Stimulated activated CD4-positive, alpha-beta T cell treated with anti-CD3 and anti-CD28 coated beads, TNF-alpha, amount 100 ng/mL, for 24 hours (primary cell): ENCODE data around the gene SRMS.
A peak's percentile ranks its signal among the peaks of the same experiment; 100 is the strongest.
"Not testable (repeated sequence)": the region's sequence is repeated elsewhere in the genome, so short reads cannot be mapped to it uniquely, and the experiment has no call there.

Source experiments
- DNase-seq, 3 experiments: peaks; one replicate each; pipeline ENCODE4 v3.0.0-alpha.2; 2020; ENCODE audit warnings: low read depth in 3 of 3

Gene SRMS

GRCh38 chr20:63522091-63522868 lies 25.3 kb downstream of the SRMS start:
- DNase-seq = no peak

GRCh38 chr20:63521602-63522001 lies 25.9 kb downstream of the SRMS start:
- DNase-seq = no peak

GRCh38 chr20:63520934-63521601 lies 26.5 kb downstream of the SRMS start:
- DNase-seq = peak; percentile 41 to 63 (median 44)

GRCh38 chr20:63520504-63520933 lies 27.0 kb downstream of the SRMS start, which contains the start of gene PPDPF:
TSS of gene PPDPF (plus strand) at chr20:63520765. CDS start at chr20:63521309, 544 bp downstream.
- DNase-seq = peak; percentile 66 to 76 (median 74)

GRCh38 chr20:63519668-63520503 lies 27.7 kb downstream of the SRMS start:
- peak in 2 of 3 experiments; percentile 31 to 68 for DNase-seq

- DNase-seq = no peak
These were observed 28.4 kb downstream of the SRMS start for GRCh38 chr20:63518946-63519667.

GRCh38 chr20:63518351-63518861 lies 29.1 kb downstream of the SRMS start:
- DNase-seq = no peak

GRCh38 chr20:63517376-63518309 lies 29.9 kb downstream of the SRMS start:
- no peak for DNase-seq

- not testable (repeated sequence) for DNase-seq
These were observed 33.0 kb downstream of the SRMS start for GRCh38 chr20:63514520-63514919.

- no peak for DNase-seq
These were observed 34.3 kb downstream of the SRMS start for GRCh38 chr20:63513207-63513606.

- no peak for DNase-seq
These were observed 38.4 kb downstream of the SRMS start for GRCh38 chr20:63509088-63509564.

GRCh38 chr20:63508072-63508768 lies 39.3 kb downstream of the SRMS start:
- DNase-seq = no peak

GRCh38 chr20:63507083-63507743 lies 40.3 kb downstream of the SRMS start:
- no peak for DNase-seq

GRCh38 chr20:63505723-63506122 lies 41.8 kb downstream of the SRMS start:
- DNase-seq = no peak

GRCh38 chr20:63505281-63505680 lies 42.3 kb downstream of the SRMS start:
- DNase-seq = no peak

GRCh38 chr20:63504642-63505041 lies 42.9 kb downstream of the SRMS start:
- no peak for DNase-seq

- DNase-seq = no peak
These were observed 44.0 kb downstream of the SRMS start for GRCh38 chr20:63503524-63503923.

GRCh38 chr20:63502671-63503172 lies 44.8 kb downstream of the SRMS start:
- no peak for DNase-seq
